Neutrophil (primary cell): ENCODE measurements around the gene CATSPER3.

ENCODE experiments used
- H3K27ac ChIP-seq: fragments of 200-600 bp; sonication (generic); 2 replicates; pipeline ENCODE4 v1.5.1; 2016; ENCODE audit warnings: mild to moderate bottlenecking, moderate library complexity
- H3K27me3 ChIP-seq: fragments of 200-600 bp; sonication (generic); 2 replicates; pipeline ENCODE4 v1.6.0; 2016; ENCODE audit warnings: mild to moderate bottlenecking
- H3K36me3 ChIP-seq: fragments of 200-600 bp; sonication (generic); 2 replicates; pipeline ENCODE4 v1.5.1; 2017
- H3K4me1 ChIP-seq, 2 experiments: fragments of 200-600 bp in 1 of 2; sonication (generic) in 1 of 2; 1 replicate in 1 of 2; 2 replicates in 1 of 2; pipeline versions ENCODE4 v1.5.1 to v1.6.1; 2013 to 2016; ENCODE audit warnings: low read depth in 1 of 2, low read length in 1 of 2, mild to moderate bottlenecking in 1 of 2, moderate library complexity in 1 of 2; ENCODE audit not compliant: control insufficient read depth in 1 of 2, insufficient read depth in 1 of 2
- H3K4me3 ChIP-seq, 2 experiments: fragments of 200-600 bp in 1 of 2; sonication (generic) in 1 of 2; 1 replicate in 1 of 2; 2 replicates in 1 of 2; pipeline ENCODE4 v1.5.1; 2013 to 2016; ENCODE audit warnings: low read depth in 1 of 2, low read length in 1 of 2, mild to moderate bottlenecking in 1 of 2, moderate library complexity in 1 of 2
- H3K9me3 ChIP-seq: fragments of 200-600 bp; sonication (generic); 2 replicates; pipeline ENCODE4 v1.5.1; 2016
- CTCF ChIP-seq: fragments of 200-600 bp; sonication (generic); IDR thresholded peaks from 2 replicates; pipeline ENCODE4 v1.5.1; 2016; ENCODE audit warnings: antibody characterized with exemption

The CATSPER3 gene

GRCh38 chr5:134958755-134959154 is 9.0 kb upstream of the CATSPER3 start:
- Histone ChIP-seq H3K27ac (no peak overlapping the region), H3K36me3 (peaks cover 26% of the 10 kb centered on the region), H3K4me3 (no peak overlapping the region), H3K27me3 (no peaks in the 10 kb centered on the region), H3K4me1 (no peaks in the 10 kb centered on the region), H3K9me3 (peaks cover 4% of the 10 kb centered on the region)
- TF ChIP-seq CTCF: no peak

GRCh38 chr5:134963098-134963497 is 4.6 kb upstream of the CATSPER3 start:
- no peak overlapping the region for H3K4me3 ChIP-seq
- no peaks in the 10 kb centered on the region for H3K4me1 ChIP-seq
- H3K36me3 ChIP-seq: peaks cover 40% of the 10 kb centered on the region
- H3K27me3 ChIP-seq: no peaks in the 10 kb centered on the region
- no peaks in the 10 kb centered on the region for H3K9me3 ChIP-seq
- H3K27ac ChIP-seq: no peak overlapping the region
- TF ChIP-seq CTCF: no peak

- Histone ChIP-seq H3K27me3 (no peaks in the 10 kb centered on the region), H3K36me3 (peaks cover 40% of the 10 kb centered on the region), H3K9me3 (no peaks in the 10 kb centered on the region), H3K4me1 (no peaks in the 10 kb centered on the region), H3K4me3 (no peak overlapping the region), H3K27ac (no peak overlapping the region)
- TF ChIP-seq CTCF: no peak
Measured at GRCh38 chr5:134964359-134965270, 3.1 kb upstream of the CATSPER3 start.

GRCh38 chr5:134965271-134965825 is 2.4 kb upstream of the CATSPER3 start:
- H3K36me3 ChIP-seq: peaks cover 40% of the 10 kb centered on the region

GRCh38 chr5:134968055-134968454 is 348 bp downstream of the CATSPER3 start:
- Histone ChIP-seq H3K27me3 (no peaks in the 10 kb centered on the region), H3K27ac (no peak overlapping the region), H3K9me3 (no peaks in the 10 kb centered on the region), H3K36me3 (peaks cover 15% of the 10 kb centered on the region), H3K4me3 (no peak overlapping the region), H3K4me1 (no peaks in the 10 kb centered on the region)
- TF ChIP-seq CTCF: no peak

More at GRCh38 chr5:134965271-134965825, 2.4 kb upstream of the CATSPER3 start:
- Histone ChIP-seq H3K4me1 (no peaks in the 10 kb centered on the region), H3K27ac (no peak overlapping the region), H3K27me3 (no peaks in the 10 kb centered on the region), H3K4me3 (no peak overlapping the region), H3K9me3 (no peaks in the 10 kb centered on the region)
- TF ChIP-seq CTCF: no peak
